GM21526 (cell line): ENCODE data around the gene ACSS2.
A peak's percentile ranks its signal among the peaks of the same experiment; 100 is the strongest.

Experiments used
- ATAC-seq: cut with Tn5 transposase; IDR thresholded peaks from one replicate; pipeline ENCODE4 v1.9.1; 2021; ENCODE audit warnings: moderate library complexity; ENCODE audit not compliant: unreplicated experiment, low FRiP score

The ACSS2 gene

GRCh38 chr20:34945315-34946077 is 69.1 kb downstream of the ACSS2 start:
- ATAC-seq = no peak

GRCh38 chr20:34946661-34947060 is 70.2 kb downstream of the ACSS2 start:
- ATAC-seq = no peak

- no peak for ATAC-seq
Measured at GRCh38 chr20:34947336-34947735, 70.9 kb downstream of the ACSS2 start.

- ATAC-seq = no peak
Measured at GRCh38 chr20:34948030-34948429, 71.6 kb downstream of the ACSS2 start.

- ATAC-seq = no peak
Measured at GRCh38 chr20:34949120-34949519, 72.7 kb downstream of the ACSS2 start.

- ATAC-seq = no peak
Measured at GRCh38 chr20:34951252-34951651, 74.8 kb downstream of the ACSS2 start.

- ATAC-seq = no peak
Measured at GRCh38 chr20:34951652-34952051, 75.2 kb downstream of the ACSS2 start.

- no peak for ATAC-seq
Measured at GRCh38 chr20:34952671-34953070, 76.3 kb downstream of the ACSS2 start.

- no peak for ATAC-seq
Measured at GRCh38 chr20:34953960-34954359, 77.5 kb downstream of the ACSS2 start.

GRCh38 chr20:34954904-34955230 is 78.5 kb downstream of the ACSS2 start:
- ATAC-seq = peak; percentile 4

- ATAC-seq = peak; percentile 79
Measured at GRCh38 chr20:34955231-34956040, 79.0 kb downstream of the ACSS2 start, which contains the start of the genes GSS and MYH7B. Gene GSS (minus strand): TSS chr20:34955806. CDS start chr20:34951852, 3,954 bp downstream. Gene MYH7B (plus strand): TSS chr20:34955868. CDS start chr20:34978006, 22,138 bp downstream.

- ATAC-seq = no peak
Measured at GRCh38 chr20:34956041-34956458, 79.6 kb downstream of the ACSS2 start.

GRCh38 chr20:34956751-34957472 is 80.5 kb downstream of the ACSS2 start:
- ATAC-seq = no peak

- ATAC-seq = no peak
Measured at GRCh38 chr20:34964486-34964885, 88.1 kb downstream of the ACSS2 start.

GRCh38 chr20:34965051-34965450 is 88.6 kb downstream of the ACSS2 start:
- no peak for ATAC-seq

- no peak for ATAC-seq
Measured at GRCh38 chr20:34967421-34967820, 91.0 kb downstream of the ACSS2 start.

- no peak for ATAC-seq
Measured at GRCh38 chr20:34968042-34968775, 91.8 kb downstream of the ACSS2 start.

- no peak for ATAC-seq
Measured at GRCh38 chr20:34970193-34970840, 93.9 kb downstream of the ACSS2 start.

GRCh38 chr20:34970846-34971560 is 94.6 kb downstream of the ACSS2 start:
- ATAC-seq = no peak
